ENCODE data around the gene LRTM2. TPM values are rescaled to one million over a fixed set of nuclear protein-coding genes. Genes with fewer than 3 reads are reported as not detected.

The LRTM2 gene
- total RNA-seq, 1 donor from 2014 or later = not detected

GRCh38 chr12:1797991-1798640 lies 22.2 kb upstream of the LRTM2 start:
- Mint-ChIP-seq H3K27me3 (ENCODE audit: unreplicated experiment) (no peaks in the 10 kb centered on the region), H3K36me3 (ENCODE audit: unreplicated experiment) (no peaks in the 10 kb centered on the region), H3K27ac (ENCODE audit: unreplicated experiment) (no peak overlapping the region), H3K4me3 (ENCODE audit: unreplicated experiment) (no peak overlapping the region), H3K4me1 (ENCODE audit: unreplicated experiment) (peaks cover 12% of the 10 kb centered on the region), H3K9me3 (ENCODE audit: unreplicated experiment) (no peaks in the 10 kb centered on the region)
- DNase-seq (ENCODE audit: extremely low spot score, unreplicated experiment) = peak; percentile 84
- TF ChIP-seq CTCF (IDR thresholded peaks at IDR 0.05) = no peak

DNA sequence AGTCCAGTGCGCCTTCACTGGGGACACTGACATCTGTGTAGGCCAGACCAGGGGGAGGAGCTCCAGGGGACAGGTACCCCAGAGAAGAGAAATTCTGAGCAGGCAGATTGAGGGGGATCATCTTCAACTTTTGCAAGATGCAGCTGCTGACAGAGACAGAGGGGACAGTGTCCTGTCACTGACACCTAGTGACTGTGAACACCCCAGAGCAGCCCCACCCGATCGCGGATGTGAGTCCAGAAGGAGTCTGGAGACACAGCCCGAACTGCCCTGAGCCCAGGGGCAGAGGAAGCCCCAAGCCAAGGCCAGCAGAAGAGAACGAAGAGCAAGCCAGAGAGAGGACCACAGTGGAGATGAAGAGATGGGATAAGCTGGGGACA lies 21.7 kb upstream of the LRTM2 start:
- Mint-ChIP-seq H3K36me3 (ENCODE audit: unreplicated experiment) (no peaks in the 10 kb centered on the region), H3K4me3 (ENCODE audit: unreplicated experiment) (no peak overlapping the region), H3K27me3 (ENCODE audit: unreplicated experiment) (no peaks in the 10 kb centered on the region), H3K9me3 (ENCODE audit: unreplicated experiment) (no peaks in the 10 kb centered on the region), H3K27ac (ENCODE audit: unreplicated experiment) (no peak overlapping the region), H3K4me1 (ENCODE audit: unreplicated experiment) (peaks cover 12% of the 10 kb centered on the region)
- peak; percentile 78 for DNase-seq (ENCODE audit: extremely low spot score, unreplicated experiment)
- no peak for TF ChIP-seq CTCF (IDR thresholded peaks at IDR 0.05)

GRCh38 chr12:1799051-1799881 lies 21.1 kb upstream of the LRTM2 start:
- no peaks in the 10 kb centered on the region for H3K9me3 Mint-ChIP-seq (ENCODE audit: unreplicated experiment)
- no peak overlapping the region for H3K4me3 Mint-ChIP-seq (ENCODE audit: unreplicated experiment)
- H3K4me1 Mint-ChIP-seq (ENCODE audit: unreplicated experiment) = peaks cover 12% of the 10 kb centered on the region
- peak; percentile 81 for DNase-seq (ENCODE audit: extremely low spot score, unreplicated experiment)
- H3K36me3 Mint-ChIP-seq (ENCODE audit: unreplicated experiment) = no peaks in the 10 kb centered on the region
- H3K27ac Mint-ChIP-seq (ENCODE audit: unreplicated experiment) = no peak overlapping the region
- no peak for TF ChIP-seq CTCF (IDR thresholded peaks at IDR 0.05)
- no peaks in the 10 kb centered on the region for H3K27me3 Mint-ChIP-seq (ENCODE audit: unreplicated experiment)

- H3K4me1 Mint-ChIP-seq (ENCODE audit: unreplicated experiment) = peaks cover 17% of the 10 kb centered on the region
- H3K9me3 Mint-ChIP-seq (ENCODE audit: unreplicated experiment) = no peaks in the 10 kb centered on the region
- TF ChIP-seq CTCF (IDR thresholded peaks at IDR 0.05) = no peak
- DNase-seq (ENCODE audit: extremely low spot score, unreplicated experiment) = no peak
- no peaks in the 10 kb centered on the region for H3K36me3 Mint-ChIP-seq (ENCODE audit: unreplicated experiment)
- no peak overlapping the region for H3K27ac Mint-ChIP-seq (ENCODE audit: unreplicated experiment)
- no peaks in the 10 kb centered on the region for H3K27me3 Mint-ChIP-seq (ENCODE audit: unreplicated experiment)
- no peak overlapping the region for H3K4me3 Mint-ChIP-seq (ENCODE audit: unreplicated experiment)
These were observed 20.4 kb upstream of the LRTM2 start for GRCh38 chr12:1799882-1800400.
